ENCODE measurements around the gene DICER1.
A peak's percentile ranks its signal among the peaks of the same experiment; 100 is the strongest.
"Not testable (repeated sequence)": the region's sequence is repeated elsewhere in the genome, so short reads cannot be mapped to it uniquely, and the experiment has no call there.

Gene DICER1

GRCh38 chr14:95157327-95158189 lies at the start of gene DICER1:
Gene DICER1 (minus strand): TSS chr14:95157529. CDS start chr14:95133458, 24,071 bp downstream.
- no peak for TF ChIP-seq CTCF (IDR thresholded peaks at IDR 0.05; ENCODE audit: low read depth, low read length, missing control alignments)
- peak; percentile 55 for DNase-seq (ENCODE audit: extremely low read depth, low read depth)
- peak within 1 kb of the TSS; percentile 83 for H3K4me3 ChIP-seq (replicated peaks; ENCODE audit: low read depth, low read length)

- H3K4me3 ChIP-seq (replicated peaks; ENCODE audit: low read depth, low read length) = no peak overlapping the region
- TF ChIP-seq CTCF (IDR thresholded peaks at IDR 0.05; ENCODE audit: low read depth, low read length, missing control alignments) = no peak
- DNase-seq (ENCODE audit: extremely low read depth, low read depth) = no peak
These were observed 49.2 kb upstream of the DICER1 start for GRCh38 chr14:95206534-95206933.

GRCh38 chr14:95204705-95205104 lies 47.4 kb upstream of the DICER1 start:
- TF ChIP-seq CTCF (IDR thresholded peaks at IDR 0.05; ENCODE audit: low read depth, low read length, missing control alignments) = no peak
- H3K4me3 ChIP-seq (replicated peaks; ENCODE audit: low read depth, low read length) = no peak overlapping the region
- no peak for DNase-seq (ENCODE audit: extremely low read depth, low read depth)

DNA sequence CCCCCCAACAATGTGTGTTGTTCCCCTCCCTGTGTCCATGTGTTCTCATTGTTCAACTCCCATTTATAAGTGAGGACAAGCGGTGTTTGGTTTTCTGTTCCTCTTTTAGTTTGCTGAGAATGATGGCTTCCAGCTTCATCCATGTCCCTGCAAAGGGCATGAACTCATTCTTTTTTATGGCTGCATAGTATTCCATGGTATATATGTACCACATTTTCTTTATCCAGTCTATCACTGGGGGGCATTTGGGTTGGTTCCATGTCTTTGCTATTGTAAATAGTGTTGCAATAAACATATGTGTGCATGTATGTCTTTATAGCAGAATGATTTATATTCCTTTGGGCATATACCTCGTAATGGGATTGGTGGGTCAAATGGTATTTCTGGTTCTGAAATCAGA lies 44.4 kb upstream of the DICER1 start:
- H3K4me3 ChIP-seq (replicated peaks; ENCODE audit: low read depth, low read length); DNase-seq (ENCODE audit: extremely low read depth, low read depth): not testable (repeated sequence)

GRCh38 chr14:95200404-95200803 lies 43.1 kb upstream of the DICER1 start:
- no peak for DNase-seq (ENCODE audit: extremely low read depth, low read depth)
- TF ChIP-seq CTCF (IDR thresholded peaks at IDR 0.05; ENCODE audit: low read depth, low read length, missing control alignments) = no peak
- no peak overlapping the region for H3K4me3 ChIP-seq (replicated peaks; ENCODE audit: low read depth, low read length)

- no peak for TF ChIP-seq CTCF (IDR thresholded peaks at IDR 0.05; ENCODE audit: low read depth, low read length, missing control alignments)
- no peak for DNase-seq (ENCODE audit: extremely low read depth, low read depth)
- H3K4me3 ChIP-seq (replicated peaks; ENCODE audit: low read depth, low read length) = no peak overlapping the region
These were observed 42.1 kb upstream of the DICER1 start for GRCh38 chr14:95199298-95199983.

- no peak overlapping the region for H3K4me3 ChIP-seq (replicated peaks; ENCODE audit: low read depth, low read length)
- no peak for TF ChIP-seq CTCF (IDR thresholded peaks at IDR 0.05; ENCODE audit: low read depth, low read length, missing control alignments)
- DNase-seq (ENCODE audit: extremely low read depth, low read depth) = no peak
These were observed 41.0 kb upstream of the DICER1 start for GRCh38 chr14:95198320-95198719.
